ENCODE measurements around the gene PIK3R3. TPM values are rescaled to one million over a fixed set of nuclear protein-coding genes. Genes with fewer than 3 reads are reported as not detected.

The PIK3R3 gene
- total and polyA plus RNA-seq, 9 donors: 3.6 to 20.3 (median 10.7) TPM

DNA sequence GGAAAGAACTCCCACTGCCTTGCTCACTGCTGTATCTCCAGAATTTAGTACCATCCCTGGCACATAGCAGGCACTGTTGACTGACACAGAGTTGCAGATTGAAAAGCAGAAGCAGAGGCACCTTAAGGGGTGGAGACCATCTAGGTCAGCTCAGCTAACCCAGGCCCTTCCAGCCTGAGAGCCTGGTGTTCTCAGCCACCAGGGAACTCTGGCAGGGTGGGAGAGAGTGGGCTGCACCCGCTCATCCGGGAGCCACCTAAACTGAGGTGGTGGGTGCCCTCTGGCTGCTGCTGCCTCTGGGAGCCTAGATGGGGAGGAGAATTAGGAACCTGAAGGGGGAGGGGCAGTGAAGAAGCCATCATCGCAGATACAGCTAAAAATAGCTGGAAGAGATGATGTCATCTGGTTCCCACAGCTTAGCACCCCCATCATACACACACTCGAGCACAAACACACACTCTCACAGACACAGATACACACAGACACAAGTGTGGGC lies 41.0 kb upstream of the PIK3R3 start:
- Histone ChIP-seq H3K4me1 (ENCODE audit: insufficient read depth) (no peaks in the 10 kb centered on the region), H3K9me3 (no peaks in the 10 kb centered on the region), H3K36me3 (no peaks in the 10 kb centered on the region), H3K27me3 (no peaks in the 10 kb centered on the region), H3K27ac (no peak overlapping the region), H3K4me3 (no peak overlapping the region)
- TF ChIP-seq POLR2A (IDR thresholded peaks at IDR 0.05) (no peak), EP300 (IDR thresholded peaks at IDR 0.05) (no peak)
- TF ChIP-seq, protein P1, sequence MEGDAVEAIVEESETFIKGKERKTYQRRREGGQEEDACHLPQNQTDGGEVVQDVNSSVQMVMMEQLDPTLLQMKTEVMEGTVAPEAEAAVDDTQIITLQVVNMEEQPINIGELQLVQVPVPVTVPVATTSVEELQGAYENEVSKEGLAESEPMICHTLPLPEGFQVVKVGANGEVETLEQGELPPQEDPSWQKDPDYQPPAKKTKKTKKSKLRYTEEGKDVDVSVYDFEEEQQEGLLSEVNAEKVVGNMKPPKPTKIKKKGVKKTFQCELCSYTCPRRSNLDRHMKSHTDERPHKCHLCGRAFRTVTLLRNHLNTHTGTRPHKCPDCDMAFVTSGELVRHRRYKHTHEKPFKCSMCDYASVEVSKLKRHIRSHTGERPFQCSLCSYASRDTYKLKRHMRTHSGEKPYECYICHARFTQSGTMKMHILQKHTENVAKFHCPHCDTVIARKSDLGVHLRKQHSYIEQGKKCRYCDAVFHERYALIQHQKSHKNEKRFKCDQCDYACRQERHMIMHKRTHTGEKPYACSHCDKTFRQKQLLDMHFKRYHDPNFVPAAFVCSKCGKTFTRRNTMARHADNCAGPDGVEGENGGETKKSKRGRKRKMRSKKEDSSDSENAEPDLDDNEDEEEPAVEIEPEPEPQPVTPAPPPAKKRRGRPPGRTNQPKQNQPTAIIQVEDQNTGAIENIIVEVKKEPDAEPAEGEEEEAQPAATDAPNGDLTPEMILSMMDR (IDR thresholded peaks at IDR 0.05): no peak
- no peak for DNase-seq
- intact Hi-C loops (cut with DNase I): no loop called here
- 22 to 30% (median 24%) methylated on average over 4 of the region's 4 CpGs for WGBS, 3 donors

DNA sequence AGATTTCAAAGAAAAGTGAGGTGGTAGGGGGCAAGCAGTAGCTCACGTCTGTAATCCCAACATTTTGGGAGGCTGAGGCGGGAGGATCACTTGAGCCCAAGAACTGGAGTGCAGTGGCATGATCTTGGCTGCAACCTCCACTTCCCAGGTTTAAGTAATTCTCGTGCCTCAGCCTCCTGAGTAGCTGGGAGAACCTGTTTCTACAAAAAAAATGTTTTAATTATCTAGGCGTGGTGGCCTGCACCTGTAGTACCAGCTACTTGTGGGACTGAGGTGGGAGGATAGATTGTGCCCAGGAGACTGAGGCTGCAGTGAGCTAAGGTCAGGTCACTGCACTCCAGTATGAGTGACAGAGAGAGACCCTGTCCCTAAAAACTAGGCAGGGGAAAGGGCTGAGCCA lies 39.9 kb upstream of the PIK3R3 start:
- no peak for TF ChIP-seq POLR2A (IDR thresholded peaks at IDR 0.05)
- TF ChIP-seq, protein P1 (IDR thresholded peaks at IDR 0.05): no peak
- no peak for TF ChIP-seq EP300 (IDR thresholded peaks at IDR 0.05)
- H3K9me3 ChIP-seq: no peaks in the 10 kb centered on the region
- DNase-seq: no peak
- H3K27ac ChIP-seq: no peak overlapping the region
- H3K4me3 ChIP-seq: no peak overlapping the region
- intact Hi-C loops (cut with DNase I): no loop called here
- WGBS, 3 donors: 89 to 94% (median 90%) methylated on average over 4 of the region's 4 CpGs
- H3K36me3 ChIP-seq: no peaks in the 10 kb centered on the region
- H3K4me1 ChIP-seq (ENCODE audit: insufficient read depth): no peaks in the 10 kb centered on the region
- H3K27me3 ChIP-seq: no peaks in the 10 kb centered on the region

DNA sequence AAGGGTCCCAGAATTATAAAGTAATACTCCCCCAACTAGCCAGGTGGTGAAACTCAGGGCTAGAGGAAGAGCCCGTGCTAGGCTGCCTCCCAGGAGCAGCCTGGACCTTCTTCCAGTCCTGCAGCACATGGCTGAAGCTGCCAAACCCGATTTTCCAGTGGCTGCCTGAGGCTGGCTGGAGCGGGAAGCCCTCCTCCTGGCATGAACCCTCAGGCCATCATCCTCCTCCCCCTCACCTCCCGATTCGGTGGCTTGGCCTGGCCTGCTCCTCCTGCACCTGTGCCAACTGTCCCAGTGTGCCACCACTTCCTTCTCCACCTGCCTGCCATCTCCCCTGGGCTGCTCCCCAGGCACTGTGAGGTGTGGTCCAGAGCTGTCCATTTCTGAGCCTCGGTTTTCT lies 39.4 kb upstream of the PIK3R3 start:
- intact Hi-C loops (cut with DNase I): no loop called here
- WGBS, 3 donors: 34 to 51% (median 40%) methylated on average over 6 of the region's 6 CpGs

DNA sequence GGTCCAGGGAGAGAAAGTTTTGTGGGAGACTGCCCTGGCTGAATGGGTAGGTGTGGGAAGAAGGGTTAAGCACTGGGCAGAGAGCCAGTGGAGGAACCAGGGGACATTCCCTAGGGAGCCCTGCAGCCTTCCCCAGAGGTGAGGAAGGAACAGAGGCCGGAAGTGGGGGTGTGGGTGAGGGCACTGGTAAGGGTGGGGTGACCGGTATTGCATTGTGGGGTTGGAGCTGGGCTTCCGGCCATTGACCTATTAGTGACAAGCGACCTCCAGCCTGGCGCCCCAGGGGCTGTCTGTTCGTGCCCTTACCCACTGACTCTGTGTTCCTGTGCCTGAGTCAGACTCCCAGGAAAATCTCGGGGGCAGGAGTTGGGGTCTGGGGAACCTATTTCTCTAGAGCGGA lies 38.9 kb upstream of the PIK3R3 start:
- TF ChIP-seq POLR2A (IDR thresholded peaks at IDR 0.05): no peak
- TF ChIP-seq, protein P1 (IDR thresholded peaks at IDR 0.05): no peak
- TF ChIP-seq EP300 (IDR thresholded peaks at IDR 0.05): no peak
- Histone ChIP-seq H3K9me3 (no peaks in the 10 kb centered on the region), H3K4me1 (ENCODE audit: insufficient read depth) (no peaks in the 10 kb centered on the region), H3K4me3 (no peak overlapping the region), H3K36me3 (no peaks in the 10 kb centered on the region), H3K27ac (no peak overlapping the region), H3K27me3 (no peaks in the 10 kb centered on the region)
- WGBS, 3 donors: 81 to 88% (median 83%) methylated on average over 8 of the region's 8 CpGs
- DNase-seq: no peak
- intact Hi-C loops (cut with DNase I): no loop called here

More for the DNA sequence above, 39.4 kb upstream of the PIK3R3 start:
- no peaks in the 10 kb centered on the region for H3K4me1 ChIP-seq (ENCODE audit: insufficient read depth)
- H3K36me3 ChIP-seq: no peaks in the 10 kb centered on the region
- H3K27ac ChIP-seq: no peak overlapping the region
- no peaks in the 10 kb centered on the region for H3K27me3 ChIP-seq
- no peak for DNase-seq
- TF ChIP-seq POLR2A (IDR thresholded peaks at IDR 0.05) (no peak), EP300 (IDR thresholded peaks at IDR 0.05) (no peak)
- TF ChIP-seq, protein P1 (IDR thresholded peaks at IDR 0.05): no peak
- H3K4me3 ChIP-seq: no peak overlapping the region
- no peaks in the 10 kb centered on the region for H3K9me3 ChIP-seq

All from ovary (tissue), 9 donors.